HG02623 (cell line): ENCODE data around the gene PLCD3.

Experiments used
- ATAC-seq: cut with Tn5 transposase; IDR thresholded peaks from one replicate; pipeline ENCODE4 v1.9.1; 2021; ENCODE audit warnings: moderate library complexity; ENCODE audit not compliant: unreplicated experiment

Gene PLCD3

GRCh38 chr17:45104497-45104896, 27.8 kb downstream of the PLCD3 start:
- ATAC-seq: no peak

- no peak for ATAC-seq
These were observed 28.3 kb downstream of the PLCD3 start for GRCh38 chr17:45104029-45104428.

- ATAC-seq: no peak
These were observed 29.0 kb downstream of the PLCD3 start for GRCh38 chr17:45103269-45103795.

GRCh38 chr17:45102856-45103255, 29.5 kb downstream of the PLCD3 start:
- ATAC-seq: no peak

GRCh38 chr17:45101883-45102811, 30.2 kb downstream of the PLCD3 start:
- no peak for ATAC-seq

GRCh38 chr17:45101546-45101882, 30.8 kb downstream of the PLCD3 start:
- ATAC-seq: no peak

- no peak for ATAC-seq
These were observed 33.3 kb downstream of the PLCD3 start for GRCh38 chr17:45098869-45099616.

- ATAC-seq: no peak
These were observed 34.0 kb downstream of the PLCD3 start for GRCh38 chr17:45098081-45098868.

- ATAC-seq: no peak
These were observed 35.4 kb downstream of the PLCD3 start for GRCh38 chr17:45096926-45097325.

- no peak for ATAC-seq
These were observed 36.2 kb downstream of the PLCD3 start for GRCh38 chr17:45096141-45096540.

- no peak for ATAC-seq
These were observed 38.7 kb downstream of the PLCD3 start for GRCh38 chr17:45093444-45094110.

- ATAC-seq: no peak
These were observed 39.3 kb downstream of the PLCD3 start for GRCh38 chr17:45092911-45093430.

- no peak for ATAC-seq
These were observed 40.4 kb downstream of the PLCD3 start for GRCh38 chr17:45091778-45092425.

GRCh38 chr17:45090711-45091110, 41.6 kb downstream of the PLCD3 start:
- no peak for ATAC-seq

GRCh38 chr17:45088741-45089140, 43.6 kb downstream of the PLCD3 start:
- no peak for ATAC-seq

GRCh38 chr17:45087978-45088377, 44.3 kb downstream of the PLCD3 start:
- ATAC-seq: no peak

GRCh38 chr17:45087504-45087975, 44.8 kb downstream of the PLCD3 start:
- no peak for ATAC-seq

GRCh38 chr17:45086865-45087503, 45.3 kb downstream of the PLCD3 start:
- no peak for ATAC-seq

GRCh38 chr17:45086391-45086790, 45.9 kb downstream of the PLCD3 start:
- ATAC-seq: no peak
